NT2/D1 (cell line): ENCODE data around the gene CA7.

Experiments used
- DNase-seq: peaks from one replicate; pipeline ENCODE4 v3.0.0-alpha.2; 2011; ENCODE audit warnings: low read depth, low spot score
- H3K27me3 ChIP-seq: 2 replicates; pipeline ENCODE4 v1.6.0; 2011; ENCODE audit warnings: mild to moderate bottlenecking; ENCODE audit not compliant: insufficient read length, insufficient read depth
- H3K36me3 ChIP-seq: 2 replicates; pipeline ENCODE4 v1.6.1; 2011; ENCODE audit warnings: mild to moderate bottlenecking, low read length, mixed read lengths; ENCODE audit not compliant: insufficient read depth, insufficient read length
- H3K4me1 ChIP-seq: 2 replicates; pipeline ENCODE4 v1.5.1; 2011; ENCODE audit not compliant: insufficient read depth, insufficient read length
- H3K4me3 ChIP-seq: 2 replicates; pipeline ENCODE4 v1.5.1; 2011; ENCODE audit warnings: low read depth; ENCODE audit not compliant: insufficient read length
- H3K9ac ChIP-seq: 2 replicates; pipeline ENCODE4 v1.6.0; 2011; ENCODE audit warnings: low read depth; ENCODE audit not compliant: insufficient read length
- H3K9me3 ChIP-seq: 2 replicates; pipeline ENCODE4 v1.5.1; 2011; ENCODE audit warnings: mild to moderate bottlenecking, low read length; ENCODE audit not compliant: insufficient read depth
- SUZ12 ChIP-seq: IDR thresholded peaks from 2 replicates; pipeline ENCODE4 v1.6.1; 2011; ENCODE audit not compliant: insufficient read length, insufficient read depth; ENCODE audit errors: extremely low read depth
- YY1 ChIP-seq: IDR thresholded peaks from 2 replicates; pipeline ENCODE4 v1.6.1; 2011; ENCODE audit not compliant: insufficient read length, insufficient read depth
- ZNF274 ChIP-seq: IDR thresholded peaks from 2 replicates; pipeline ENCODE4 v1.6.1; 2011; ENCODE audit warnings: mild to moderate bottlenecking, low read depth, low read length

CA7 gene

GRCh38 chr16:66874079-66874775 is 30.0 kb downstream of the CA7 start:
- H3K27me3 ChIP-seq: no peaks in the 10 kb centered on the region
- no peak for DNase-seq
- H3K4me3 ChIP-seq: no peak overlapping the region
- TF ChIP-seq SUZ12 (no peak), ZNF274 (no peak), YY1 (no peak)
- peaks cover 6% of the 10 kb centered on the region for H3K4me1 ChIP-seq
- H3K9me3 ChIP-seq: no peaks in the 10 kb centered on the region
- H3K9ac ChIP-seq: peak overlapping the region; percentile 50
- H3K36me3 ChIP-seq: no peaks in the 10 kb centered on the region

DNA sequence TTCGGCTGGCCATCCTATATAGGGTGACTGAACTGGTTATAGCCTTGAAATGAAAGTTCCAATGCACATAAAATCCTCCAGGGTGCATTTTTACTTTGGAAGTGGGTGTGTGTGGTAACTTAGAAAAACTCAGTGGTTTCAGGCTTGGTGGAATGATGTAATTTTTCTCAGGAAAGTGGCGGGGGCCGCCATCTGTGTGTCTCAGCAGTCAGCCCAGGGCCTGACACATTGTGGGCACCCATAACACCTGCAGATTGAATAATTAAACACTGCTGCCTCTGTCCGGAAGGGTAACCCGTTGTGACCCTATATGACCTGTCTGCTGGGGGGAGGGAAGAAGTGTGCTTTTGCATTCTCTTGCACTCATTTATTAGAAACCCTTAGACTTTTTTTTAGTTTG is 33.9 kb downstream of the CA7 start:
- DNase-seq: no peak
- Histone ChIP-seq H3K4me1 (peaks cover 10% of the 10 kb centered on the region), H3K9me3 (no peaks in the 10 kb centered on the region), H3K9ac (no peak overlapping the region), H3K4me3 (no peak overlapping the region), H3K36me3 (peaks cover 3% of the 10 kb centered on the region), H3K27me3 (no peaks in the 10 kb centered on the region)
- TF ChIP-seq SUZ12 (no peak), YY1 (no peak), ZNF274 (no peak)

DNA sequence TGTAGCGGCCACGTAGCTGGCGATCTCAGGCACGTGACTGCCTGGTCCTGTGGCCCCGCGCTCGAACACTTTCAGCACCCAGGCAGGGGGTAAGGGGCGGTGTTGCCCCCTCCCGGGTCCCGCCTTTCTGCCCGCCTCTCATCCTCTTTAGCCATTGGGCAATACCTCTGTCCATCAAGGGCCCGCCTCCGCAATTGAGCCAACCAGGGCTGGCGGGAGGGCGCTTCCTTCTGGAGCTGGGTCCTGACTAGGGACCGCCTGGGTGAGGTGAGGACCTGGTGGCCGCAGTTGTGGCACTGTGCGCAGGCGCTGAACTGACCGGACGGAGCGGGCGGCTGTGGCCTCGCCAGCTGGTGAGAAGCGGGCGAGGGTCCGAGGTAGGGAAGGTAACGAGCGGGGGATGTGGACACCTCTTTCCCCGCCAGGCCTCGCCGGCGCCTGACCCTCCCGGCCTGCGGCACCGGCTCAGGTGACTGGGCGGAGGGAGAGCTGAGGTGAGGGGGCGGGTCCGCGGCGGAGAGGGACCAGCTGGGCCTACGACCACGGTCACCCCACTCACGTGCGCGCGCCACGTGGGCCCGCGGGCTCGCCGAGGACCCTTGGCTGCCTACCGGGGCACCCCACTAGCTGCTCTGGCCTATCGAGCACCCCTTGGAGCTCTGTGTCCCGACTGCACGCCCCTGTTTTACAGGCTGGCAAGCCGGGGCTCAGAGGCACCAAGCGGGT is 36.2 kb downstream of the CA7 start, which contains the start of gene PDP2:
TSS of gene PDP2 (plus strand) at position 228 of the 726 bp plus-strand sequence. CDS start 3,770 bp downstream, outside the sequence.
- no peaks in the 10 kb centered on the region for H3K27me3 ChIP-seq

DNA sequence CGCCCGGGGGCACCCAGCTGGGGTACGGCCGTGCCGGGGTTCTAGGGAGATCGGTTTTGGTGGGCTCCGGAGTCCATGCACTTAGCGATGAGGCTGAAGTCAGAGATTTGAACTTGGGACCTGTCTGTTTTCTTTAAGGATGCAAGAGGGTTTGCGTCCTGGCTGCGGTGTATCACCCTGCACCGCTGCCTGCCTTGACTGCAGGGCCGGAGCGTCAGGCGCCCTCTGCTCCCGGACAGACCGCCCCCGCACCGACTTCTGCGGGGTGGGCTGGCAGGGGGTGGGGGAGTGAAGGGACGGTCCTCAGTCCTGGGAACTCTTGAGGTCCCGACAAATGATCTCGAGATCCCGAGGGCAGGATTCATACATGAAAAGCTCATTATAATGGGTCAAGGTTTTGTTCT is 36.8 kb downstream of the CA7 start:
- DNase-seq: no peak
- peak overlapping the region; percentile 94 for H3K4me3 ChIP-seq
- peak overlapping the region; percentile 91 for H3K9ac ChIP-seq
- H3K27me3 ChIP-seq: no peaks in the 10 kb centered on the region
- H3K4me1 ChIP-seq: peaks cover 9% of the 10 kb centered on the region
- no peak for TF ChIP-seq SUZ12
- no peak for TF ChIP-seq ZNF274
- TF ChIP-seq YY1: no peak
- H3K36me3 ChIP-seq: peaks cover 20% of the 10 kb centered on the region
- no peaks in the 10 kb centered on the region for H3K9me3 ChIP-seq

More for the DNA sequence above, 36.2 kb downstream of the CA7 start, which contains the start of gene PDP2:
- Histone ChIP-seq H3K4me1 (peaks cover 9% of the 10 kb centered on the region), H3K4me3 (peak within 1 kb of the TSS; percentile 94), H3K9me3 (no peaks in the 10 kb centered on the region), H3K36me3 (peaks cover 17% of the 10 kb centered on the region), H3K9ac (peak within 1 kb of the TSS; percentile 91)
- TF ChIP-seq SUZ12 (no peak), ZNF274 (no peak), YY1 (no peak)
- DNase-seq: peak; percentile 96

GRCh38 chr16:66881560-66881959 is 37.3 kb downstream of the CA7 start:
- peaks cover 21% of the 10 kb centered on the region for H3K36me3 ChIP-seq
- H3K27me3 ChIP-seq: no peaks in the 10 kb centered on the region
- H3K9ac ChIP-seq: peak overlapping the region; percentile 65
- no peak for DNase-seq
- peaks cover 9% of the 10 kb centered on the region for H3K4me1 ChIP-seq
- TF ChIP-seq YY1: no peak
- TF ChIP-seq ZNF274: no peak
- no peak for TF ChIP-seq SUZ12
- peak overlapping the region; percentile 94 for H3K4me3 ChIP-seq
- no peaks in the 10 kb centered on the region for H3K9me3 ChIP-seq

- Histone ChIP-seq H3K4me1 (peaks cover 9% of the 10 kb centered on the region), H3K4me3 (no peak overlapping the region), H3K27me3 (no peaks in the 10 kb centered on the region), H3K9me3 (no peaks in the 10 kb centered on the region), H3K9ac (no peak overlapping the region), H3K36me3 (peaks cover 26% of the 10 kb centered on the region)
- TF ChIP-seq SUZ12 (no peak), YY1 (no peak), ZNF274 (no peak)
- DNase-seq: no peak
Measured at GRCh38 chr16:66881964-66882508, 37.8 kb downstream of the CA7 start.

- no peak overlapping the region for H3K9ac ChIP-seq
- H3K27me3 ChIP-seq: no peaks in the 10 kb centered on the region
- H3K9me3 ChIP-seq: no peaks in the 10 kb centered on the region
- H3K4me1 ChIP-seq: peaks cover 9% of the 10 kb centered on the region
- DNase-seq: no peak
- TF ChIP-seq SUZ12: no peak
- TF ChIP-seq ZNF274: no peak
- TF ChIP-seq YY1: no peak
- H3K36me3 ChIP-seq: peaks cover 26% of the 10 kb centered on the region
- no peak overlapping the region for H3K4me3 ChIP-seq
Measured at GRCh38 chr16:66882702-66883101, 38.5 kb downstream of the CA7 start.
